Embryonic facial prominence (tissue), 1 donor: Measurements from ENCODE around the gene MYOF.

Experiments used
- DNase-seq: peaks from one replicate; pipeline ENCODE4 v3.0.0-alpha.2; 2016; ENCODE audit errors: extremely low spot score

MYOF gene, protein sequence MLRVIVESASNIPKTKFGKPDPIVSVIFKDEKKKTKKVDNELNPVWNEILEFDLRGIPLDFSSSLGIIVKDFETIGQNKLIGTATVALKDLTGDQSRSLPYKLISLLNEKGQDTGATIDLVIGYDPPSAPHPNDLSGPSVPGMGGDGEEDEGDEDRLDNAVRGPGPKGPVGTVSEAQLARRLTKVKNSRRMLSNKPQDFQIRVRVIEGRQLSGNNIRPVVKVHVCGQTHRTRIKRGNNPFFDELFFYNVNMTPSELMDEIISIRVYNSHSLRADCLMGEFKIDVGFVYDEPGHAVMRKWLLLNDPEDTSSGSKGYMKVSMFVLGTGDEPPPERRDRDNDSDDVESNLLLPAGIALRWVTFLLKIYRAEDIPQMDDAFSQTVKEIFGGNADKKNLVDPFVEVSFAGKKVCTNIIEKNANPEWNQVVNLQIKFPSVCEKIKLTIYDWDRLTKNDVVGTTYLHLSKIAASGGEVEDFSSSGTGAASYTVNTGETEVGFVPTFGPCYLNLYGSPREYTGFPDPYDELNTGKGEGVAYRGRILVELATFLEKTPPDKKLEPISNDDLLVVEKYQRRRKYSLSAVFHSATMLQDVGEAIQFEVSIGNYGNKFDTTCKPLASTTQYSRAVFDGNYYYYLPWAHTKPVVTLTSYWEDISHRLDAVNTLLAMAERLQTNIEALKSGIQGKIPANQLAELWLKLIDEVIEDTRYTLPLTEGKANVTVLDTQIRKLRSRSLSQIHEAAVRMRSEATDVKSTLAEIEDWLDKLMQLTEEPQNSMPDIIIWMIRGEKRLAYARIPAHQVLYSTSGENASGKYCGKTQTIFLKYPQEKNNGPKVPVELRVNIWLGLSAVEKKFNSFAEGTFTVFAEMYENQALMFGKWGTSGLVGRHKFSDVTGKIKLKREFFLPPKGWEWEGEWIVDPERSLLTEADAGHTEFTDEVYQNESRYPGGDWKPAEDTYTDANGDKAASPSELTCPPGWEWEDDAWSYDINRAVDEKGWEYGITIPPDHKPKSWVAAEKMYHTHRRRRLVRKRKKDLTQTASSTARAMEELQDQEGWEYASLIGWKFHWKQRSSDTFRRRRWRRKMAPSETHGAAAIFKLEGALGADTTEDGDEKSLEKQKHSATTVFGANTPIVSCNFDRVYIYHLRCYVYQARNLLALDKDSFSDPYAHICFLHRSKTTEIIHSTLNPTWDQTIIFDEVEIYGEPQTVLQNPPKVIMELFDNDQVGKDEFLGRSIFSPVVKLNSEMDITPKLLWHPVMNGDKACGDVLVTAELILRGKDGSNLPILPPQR (N-terminal part only)

DNA sequence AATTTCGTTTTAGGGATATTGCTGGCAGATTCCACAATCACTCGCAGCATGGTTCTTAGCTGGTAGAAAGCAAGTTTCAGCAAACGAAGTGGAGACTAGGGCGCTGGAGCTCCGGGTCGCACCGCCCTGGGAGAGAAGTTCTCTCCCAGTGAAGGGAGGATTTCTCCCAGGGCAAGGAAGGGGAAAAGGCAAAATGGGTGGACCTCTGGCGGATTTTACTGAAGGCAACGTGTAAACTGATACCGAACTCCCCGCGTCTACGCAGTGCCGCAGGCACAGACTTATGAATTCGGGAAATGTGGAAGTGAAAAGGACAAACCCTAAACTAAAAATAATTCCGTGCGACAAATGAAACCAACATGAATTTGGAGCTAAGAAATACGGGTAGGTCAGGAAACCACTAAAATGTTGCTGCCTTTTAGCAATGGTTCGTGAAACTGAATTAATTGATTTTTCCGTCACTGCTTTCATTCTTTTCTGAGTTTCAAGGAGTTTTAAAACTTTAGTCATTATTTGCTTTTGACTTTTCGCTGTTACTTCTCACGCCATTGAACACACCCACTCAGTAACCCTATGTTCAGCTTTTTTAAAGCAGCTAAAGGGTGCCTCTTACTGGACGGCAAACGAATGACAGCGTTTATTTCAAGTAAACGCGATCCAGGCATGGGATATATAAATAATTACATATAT is at the start of gene MYOF:
Gene MYOF, minus strand, starts transcription at position 190 of the 690 bp plus-strand sequence. Its CDS starts 140 bp downstream, at position 50.
- peak; percentile 77 for DNase-seq

DNA sequence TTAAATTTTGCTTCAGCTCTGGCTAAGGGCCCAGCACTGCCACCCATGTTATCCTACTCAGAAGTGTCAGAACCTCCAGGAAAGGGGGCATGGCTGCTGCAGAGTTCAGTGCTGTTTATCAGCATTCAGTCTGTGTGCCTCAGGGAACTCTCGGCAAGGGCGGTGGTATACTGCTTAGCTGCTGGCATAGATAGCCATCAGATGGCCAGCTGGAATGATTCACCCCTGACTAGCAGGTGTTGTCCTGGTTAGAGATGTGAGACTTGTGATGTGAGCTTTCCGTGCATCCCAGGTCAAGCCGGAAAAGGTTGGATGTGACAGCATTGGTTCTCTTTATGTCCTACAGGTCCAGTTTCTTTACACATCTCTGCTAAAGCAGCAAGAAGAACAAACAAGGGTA is 36.4 kb upstream of the MYOF start:
- no peak for DNase-seq

DNA sequence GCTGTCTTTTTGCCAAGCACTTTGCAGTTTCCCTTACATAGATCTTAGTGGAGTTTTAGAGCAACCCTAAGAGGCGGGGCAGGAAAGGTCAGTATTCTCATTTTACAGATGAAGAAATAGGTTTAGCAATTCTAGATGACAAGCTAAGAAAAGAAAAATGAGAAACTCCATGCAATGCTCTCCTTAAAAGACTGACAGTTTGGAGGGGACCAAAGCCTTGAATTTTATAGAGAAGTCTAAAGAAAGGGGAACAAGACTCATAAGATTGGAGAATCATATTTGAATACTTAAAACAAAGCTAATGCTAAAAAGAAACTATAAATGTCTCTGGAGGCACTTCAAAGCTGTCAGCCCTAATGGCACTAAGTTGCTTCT is 33.9 kb upstream of the MYOF start:
- no peak for DNase-seq

DNA sequence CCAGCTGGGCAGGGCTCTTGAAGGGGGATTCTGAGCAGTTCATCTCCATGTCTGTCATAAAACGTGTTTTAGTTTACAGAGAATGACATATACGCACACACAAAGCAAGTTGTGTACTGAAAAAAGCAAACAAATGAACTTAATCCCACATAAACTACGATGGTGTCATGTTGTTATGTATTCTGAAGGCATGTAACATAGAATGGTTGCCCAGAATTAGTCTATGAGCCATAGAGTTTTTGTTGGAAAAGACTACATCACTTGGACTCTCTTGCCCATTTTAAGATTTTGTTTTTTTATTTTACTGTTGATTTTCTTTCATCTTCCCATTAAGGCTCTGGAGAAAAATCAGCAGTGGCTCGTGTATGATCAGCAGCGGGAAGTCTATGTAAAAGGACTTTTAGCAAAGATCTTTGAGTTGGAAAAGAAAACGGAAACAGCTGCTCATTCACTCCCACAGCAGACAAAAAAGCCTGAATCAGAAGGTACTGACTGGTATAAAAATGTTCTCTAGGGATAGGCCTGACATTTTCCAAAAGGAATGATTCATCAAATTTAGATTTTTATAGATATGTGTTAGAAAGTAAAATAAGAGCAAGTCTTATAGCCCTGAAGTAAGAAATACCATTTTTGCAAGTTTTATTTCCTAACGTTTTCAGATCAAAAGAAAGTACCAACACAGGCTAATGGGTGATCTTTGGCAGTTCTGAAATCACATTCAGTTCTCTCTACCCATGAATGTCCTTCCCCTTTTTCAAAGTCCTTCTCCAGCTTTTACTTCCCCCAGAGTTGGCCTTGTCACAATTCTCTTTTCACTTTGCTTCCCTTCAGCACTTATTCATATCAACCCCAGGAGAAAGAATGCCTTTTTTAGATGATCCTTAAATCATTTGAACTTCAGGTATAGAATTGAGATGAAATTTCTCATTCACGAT is 33.2 kb upstream of the MYOF start:
- DNase-seq = no peak

DNA sequence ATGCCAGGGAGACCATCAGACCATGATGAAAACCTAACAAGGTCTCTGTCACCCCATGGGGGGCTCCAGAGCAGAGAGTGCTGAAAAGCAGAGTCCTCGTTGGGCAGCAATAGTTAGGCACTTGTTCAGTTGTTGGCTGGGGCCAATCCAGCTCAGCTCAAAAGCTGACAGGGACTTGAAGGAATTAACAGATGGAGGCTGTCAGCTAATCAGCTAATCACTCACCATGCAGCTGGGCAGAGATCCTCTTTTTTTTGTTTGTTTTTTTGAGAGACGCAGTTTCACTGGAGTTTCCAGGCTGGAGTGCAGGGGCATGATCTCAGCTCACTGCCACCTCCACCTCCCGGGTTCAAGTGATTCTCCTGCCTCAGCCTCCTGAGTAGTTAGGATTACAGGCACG is 32.4 kb upstream of the MYOF start:
- no peak for DNase-seq

DNA sequence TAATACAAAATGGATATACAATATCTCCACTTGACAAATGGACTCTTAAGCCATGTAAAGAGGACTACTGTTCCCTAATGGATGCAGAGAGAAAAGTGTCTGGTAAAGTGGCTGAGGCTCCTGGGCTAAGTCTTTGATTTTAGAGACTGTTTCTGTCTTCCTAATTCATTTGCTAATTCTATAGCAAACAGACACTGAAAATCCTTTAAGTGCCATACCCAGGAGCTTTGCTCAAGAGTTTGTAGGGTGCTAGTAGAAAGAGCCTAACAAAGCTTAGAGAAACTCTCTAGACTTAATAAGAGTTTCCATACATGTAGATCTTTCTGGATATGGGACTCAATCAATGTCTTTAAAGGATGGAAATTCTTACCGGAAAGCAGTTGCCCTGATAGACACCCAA is 31.0 kb upstream of the MYOF start:
- no peak for DNase-seq

DNA sequence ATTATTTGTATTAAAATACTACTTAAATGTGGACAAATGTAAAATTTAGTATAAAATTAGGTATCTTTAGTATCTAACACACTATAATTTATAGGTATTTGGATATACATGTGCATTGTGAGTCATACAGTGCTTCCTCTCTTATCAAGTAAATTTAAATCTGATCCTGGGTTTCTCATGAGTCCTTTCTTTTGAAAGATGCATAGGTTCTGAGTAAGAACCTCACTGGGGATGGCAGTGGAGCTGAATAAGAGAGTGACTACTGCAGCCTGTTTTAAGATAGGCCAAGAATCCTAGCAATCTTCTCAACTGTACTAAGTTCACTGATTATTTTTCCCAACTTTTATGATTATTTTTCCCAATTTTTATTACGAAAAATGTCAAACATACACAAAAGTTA is 30.4 kb upstream of the MYOF start:
- DNase-seq = no peak

DNA sequence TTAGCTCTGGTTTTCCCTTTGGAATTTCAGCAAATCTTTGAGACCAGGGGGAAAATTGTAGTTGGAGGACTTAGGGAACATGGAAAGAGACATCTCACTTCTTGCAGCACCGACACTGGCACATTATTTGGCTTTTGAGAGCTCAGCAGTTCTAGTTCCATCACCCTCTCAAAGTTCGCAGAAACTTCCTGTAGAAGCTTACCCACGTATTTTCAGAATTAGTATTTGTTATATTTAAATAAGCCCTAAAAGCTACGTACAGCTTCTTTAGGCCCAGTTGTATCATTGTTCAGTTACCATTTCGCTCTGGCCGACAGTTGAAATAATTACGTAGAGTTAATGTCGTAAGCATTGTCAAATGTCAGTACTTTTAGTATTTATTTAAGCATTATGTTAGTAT is 27.7 kb upstream of the MYOF start:
- no peak for DNase-seq

DNA sequence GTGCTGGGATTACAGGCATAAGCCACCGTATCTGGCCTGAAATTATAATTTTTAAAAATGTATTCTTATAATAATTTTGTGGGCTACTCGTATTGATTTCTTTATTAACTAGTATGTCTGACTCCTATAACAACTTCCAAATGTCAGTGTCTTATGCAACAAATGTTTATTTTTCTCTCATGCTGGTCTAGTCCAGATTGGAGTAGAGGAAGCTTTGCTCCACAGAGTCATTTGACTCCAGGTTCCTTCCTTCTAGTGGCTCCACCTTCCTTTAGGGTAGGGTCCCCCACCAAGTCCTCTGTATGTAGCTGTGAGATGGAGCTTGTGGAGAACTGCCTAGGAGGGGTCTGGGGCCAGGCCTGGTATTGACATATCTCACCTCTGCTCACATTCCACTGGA is 22.9 kb upstream of the MYOF start:
- DNase-seq = no peak

DNA sequence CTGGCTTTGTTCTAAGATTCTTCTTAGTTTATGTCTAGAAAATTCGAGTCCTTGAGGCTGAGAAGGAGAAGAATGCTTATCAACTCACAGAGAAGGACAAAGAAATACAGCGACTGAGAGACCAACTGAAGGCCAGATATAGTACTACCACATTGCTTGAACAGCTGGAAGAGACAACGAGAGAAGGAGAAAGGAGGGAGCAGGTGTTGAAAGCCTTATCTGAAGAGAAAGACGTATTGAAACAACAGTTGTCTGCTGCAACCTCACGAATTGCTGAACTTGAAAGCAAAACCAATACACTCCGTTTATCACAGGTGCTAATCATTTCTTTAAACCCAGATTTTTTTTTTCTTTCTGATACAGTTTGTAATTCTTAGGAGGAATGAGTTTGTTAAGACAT is 20.9 kb upstream of the MYOF start:
- no peak for DNase-seq

DNA sequence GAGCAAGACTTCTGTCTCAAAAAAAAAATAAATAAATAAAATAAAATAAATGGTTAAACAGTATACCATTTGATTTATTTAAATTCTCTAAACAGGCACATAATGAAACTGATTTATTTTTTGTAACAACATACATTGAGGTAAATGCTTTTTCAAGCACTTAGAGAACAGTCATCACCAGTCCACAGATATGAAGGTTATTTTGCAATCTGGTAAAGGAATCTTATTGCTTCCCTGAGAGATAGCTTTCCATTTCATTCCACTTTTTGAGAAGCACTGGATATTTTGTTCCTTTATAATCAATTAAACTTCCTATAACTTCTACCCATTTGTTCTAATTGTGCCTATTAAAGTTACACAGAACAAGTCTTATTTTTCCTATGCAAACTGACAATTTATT is 19.5 kb upstream of the MYOF start:
- no peak for DNase-seq

DNA sequence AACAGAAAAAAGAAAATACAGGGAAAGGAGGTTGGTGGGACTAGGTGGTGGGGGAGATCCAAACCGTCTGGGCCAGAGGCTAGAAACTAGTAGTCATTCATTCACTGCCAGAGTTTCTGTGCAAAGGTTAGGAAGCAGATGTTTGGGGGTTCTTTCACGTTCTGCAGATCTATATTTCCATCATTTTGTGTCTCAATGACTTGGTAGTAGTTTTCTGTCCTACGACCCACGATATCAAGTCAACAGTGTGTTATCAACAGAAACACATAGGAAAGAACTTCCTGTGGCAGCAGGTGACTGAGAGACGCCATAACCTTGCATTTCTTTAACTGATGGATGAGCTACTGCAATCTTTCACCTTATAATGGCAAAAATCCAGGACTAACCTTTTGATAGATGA is 16.0 kb upstream of the MYOF start:
- no peak for DNase-seq

DNA sequence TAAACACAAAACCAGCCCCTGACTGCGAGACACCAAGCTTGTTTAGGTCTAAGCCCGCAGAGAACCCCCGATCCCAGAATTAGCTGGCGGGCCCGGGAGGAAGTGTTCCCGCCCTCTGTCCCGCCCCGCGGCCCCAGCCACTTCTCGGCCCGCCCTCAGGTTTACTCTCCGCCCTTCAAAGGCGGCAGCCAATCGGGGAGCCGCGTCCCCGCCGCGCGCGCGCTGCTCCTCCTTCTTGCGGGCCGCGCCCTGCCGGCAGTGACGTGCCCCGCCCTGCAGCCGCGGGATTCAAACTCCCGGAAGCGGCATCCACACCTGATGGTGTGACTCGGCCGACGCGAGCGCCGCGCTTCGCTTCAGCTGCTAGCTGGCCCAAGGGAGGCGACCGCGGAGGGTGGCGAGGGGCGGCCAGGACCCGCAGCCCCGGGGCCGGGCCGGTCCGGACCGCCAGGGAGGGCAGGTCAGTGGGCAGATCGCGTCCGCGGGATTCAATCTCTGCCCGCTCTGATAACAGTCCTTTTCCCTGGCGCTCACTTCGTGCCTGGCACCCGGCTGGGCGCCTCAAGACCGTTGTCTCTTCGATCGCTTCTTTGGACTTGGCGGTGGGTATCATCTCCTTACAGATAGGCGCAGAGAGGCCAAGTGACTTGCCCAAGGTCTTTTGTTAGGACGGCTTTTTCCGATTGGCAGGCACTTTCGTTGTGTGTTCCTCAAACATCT is 14.3 kb upstream of the MYOF start, which contains the start of gene CEP55:
Gene CEP55, plus strand, starts transcription at position 291 of the 720 bp plus-strand sequence. CDS start 3,440 bp downstream, outside the sequence.
- DNase-seq = peak; percentile 91

DNA sequence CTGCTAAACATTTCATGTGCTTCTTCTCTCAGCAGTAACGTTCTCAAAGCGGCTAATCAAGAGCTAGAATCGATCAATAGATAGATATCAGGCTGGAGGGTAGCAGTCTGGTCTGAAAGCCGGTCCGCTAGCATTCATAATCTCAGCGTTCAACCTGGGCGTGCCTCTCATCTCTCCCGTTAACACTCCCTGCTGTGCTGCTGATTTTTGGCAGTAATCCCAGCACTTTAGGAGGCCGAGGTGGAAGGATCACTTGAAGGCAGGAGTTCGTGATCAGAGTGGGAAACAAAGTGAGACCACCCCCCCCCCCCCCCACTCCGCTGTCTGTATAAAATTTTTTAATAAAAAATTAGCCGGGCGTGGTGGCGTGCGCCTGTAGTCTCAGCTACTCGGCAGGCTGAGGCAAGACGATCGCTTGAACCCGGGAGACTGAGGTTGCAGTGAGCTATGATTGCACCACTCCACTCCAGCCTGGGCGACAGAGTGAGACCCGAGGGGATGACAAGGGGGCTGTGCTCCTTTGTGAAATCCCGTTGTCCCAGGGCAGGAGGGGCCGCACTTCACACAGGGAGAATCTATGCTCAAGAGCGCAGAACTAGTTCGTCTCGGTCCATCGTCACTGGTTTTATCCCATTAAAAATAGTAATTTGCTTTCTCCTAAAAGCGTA is 13.7 kb upstream of the MYOF start:
- peak; percentile 29 for DNase-seq

DNA sequence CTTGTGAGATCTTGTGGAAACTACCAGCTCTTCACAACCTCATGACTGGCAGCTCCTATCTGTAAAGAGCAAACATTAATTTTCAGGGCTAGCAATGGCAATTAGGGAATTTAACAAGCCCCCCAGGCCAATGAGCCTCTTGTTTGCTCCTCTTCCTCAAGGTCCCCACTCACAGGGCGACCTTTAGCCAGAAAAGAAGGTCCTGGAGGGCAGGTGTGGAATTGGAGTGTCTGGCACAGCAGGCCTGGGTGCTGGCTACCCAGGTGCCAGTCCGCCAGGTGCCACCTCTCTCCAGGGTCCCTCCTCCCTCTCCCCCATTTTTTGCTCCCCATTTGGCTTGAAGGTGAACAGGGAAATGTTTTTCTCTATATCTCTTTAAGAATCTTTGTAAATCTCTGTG is 12.4 kb upstream of the MYOF start:
- no peak for DNase-seq

DNA sequence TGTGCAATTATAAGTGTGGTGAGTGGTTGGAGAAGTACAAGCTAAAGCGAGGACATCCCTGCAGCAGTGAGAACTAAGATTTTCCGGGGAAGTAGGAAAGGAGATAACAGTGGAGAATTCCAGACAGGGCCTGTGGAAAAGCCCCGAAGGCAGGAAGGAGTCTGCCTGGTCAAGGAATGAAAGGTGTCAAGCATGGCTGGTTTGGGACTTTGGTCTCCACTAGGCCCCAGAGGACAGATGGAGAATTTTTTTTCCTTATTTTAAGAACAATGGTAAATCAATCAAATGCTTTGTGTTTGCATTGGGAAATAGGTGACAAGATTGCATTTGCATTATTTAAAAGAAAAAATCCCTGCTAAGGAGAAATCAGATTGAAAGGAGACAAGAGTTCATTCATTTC is 11.0 kb upstream of the MYOF start:
- DNase-seq = no peak

DNA sequence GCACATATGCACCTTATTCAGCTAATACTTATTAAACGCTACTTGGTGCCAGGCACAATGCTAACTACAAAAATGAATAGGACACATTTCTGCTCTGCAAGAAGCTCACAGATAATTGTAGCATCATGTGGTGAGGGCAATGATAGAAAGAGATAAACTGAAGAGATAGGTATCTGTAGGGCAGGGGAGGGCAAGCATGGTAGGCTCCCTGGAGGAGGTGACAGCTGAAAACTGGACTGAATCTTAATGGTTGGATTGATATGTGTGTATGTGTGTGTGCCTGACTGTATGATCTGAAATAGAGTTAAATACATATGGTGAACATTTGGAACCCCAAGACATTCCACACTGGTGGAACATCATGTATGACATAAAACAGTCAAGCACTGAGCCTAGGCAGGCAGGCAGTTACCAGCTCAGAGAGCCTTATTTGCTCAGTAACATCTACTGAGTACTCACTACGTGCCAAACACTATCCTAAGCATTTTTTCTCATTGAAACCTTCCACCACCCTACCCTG is 9.5 kb upstream of the MYOF start:
- DNase-seq = no peak

DNA sequence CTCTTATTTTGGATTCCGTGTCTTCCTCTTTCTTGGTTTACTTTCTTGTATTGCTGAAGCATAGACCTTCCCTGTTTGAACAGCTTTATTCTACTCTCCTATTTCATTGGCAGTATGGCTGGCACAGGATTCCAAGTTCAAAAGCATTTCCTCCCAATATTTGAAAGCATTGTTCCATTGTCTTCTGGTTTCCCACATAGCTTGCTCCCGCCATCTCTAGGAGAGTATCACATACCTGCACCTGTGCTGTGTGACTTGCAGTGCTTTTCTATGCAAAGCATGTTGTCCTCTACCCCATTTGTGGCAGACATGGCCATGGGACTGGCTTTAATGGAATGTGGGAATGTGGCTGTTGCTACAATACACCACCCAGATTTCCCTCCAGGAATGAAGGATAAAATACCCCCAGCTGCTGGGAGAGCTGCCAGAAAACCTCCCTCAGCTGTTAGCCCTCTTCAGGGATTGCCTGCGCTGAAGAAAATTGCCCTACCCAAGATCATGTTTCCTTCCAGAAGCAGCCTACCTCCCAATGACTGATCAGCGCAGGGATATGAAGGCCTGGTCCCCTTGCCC is 6.9 kb upstream of the MYOF start:
- DNase-seq = no peak
